ENCODE measurements around the gene GPAT2. TPM values are rescaled to one million over a fixed set of nuclear protein-coding genes. Genes with fewer than 3 reads are reported as not detected.
"Not testable (repeated sequence)": the region's sequence is repeated elsewhere in the genome, so short reads cannot be mapped to it uniquely, and the experiment has no call there.

Gene GPAT2
- total RNA-seq, result 2.0 TPM
- 1 to 10 TPM in 2 of 4 donors, under 1 TPM in 2; 0.64 to 4.6 (median 1.0) TPM for polyA plus RNA-seq

GRCh38 chr2:96034792-96035191 lies at the start of gene GPAT2:
Gene GPAT2 (minus strand): TSS chr2:96034916. CDS start chr2:96032359, 2,557 bp downstream.
- H3K9me3 ChIP-seq (ENCODE audit: control insufficient read depth in 2 of 2, low read length in 2 of 2); H3K36me3 Mint-ChIP-seq; H3K27ac ChIP-seq (ENCODE audit: insufficient read depth, low read length, poor library complexity, severe bottlenecking); H3K4me3 Mint-ChIP-seq; H3K9me3 Mint-ChIP-seq; H3K4me1 Mint-ChIP-seq; H3K36me3 ChIP-seq (ENCODE audit: control insufficient read depth, insufficient read depth, low read length); H3K4me1 ChIP-seq (ENCODE audit: control insufficient read depth, insufficient read depth, low read length, poor library complexity, severe bottlenecking); H3K27ac Mint-ChIP-seq; H3K27me3 Mint-ChIP-seq; H3K4me3 ChIP-seq (ENCODE audit: low read depth, low read length); DNase-seq; H3K27me3 ChIP-seq (ENCODE audit: control insufficient read depth, insufficient read depth, low read length): not testable (repeated sequence)
- peak in 1 of 2 donors; percentile 15 for ATAC-seq (ENCODE audit: low read depth in 2 of 2)

DNA sequence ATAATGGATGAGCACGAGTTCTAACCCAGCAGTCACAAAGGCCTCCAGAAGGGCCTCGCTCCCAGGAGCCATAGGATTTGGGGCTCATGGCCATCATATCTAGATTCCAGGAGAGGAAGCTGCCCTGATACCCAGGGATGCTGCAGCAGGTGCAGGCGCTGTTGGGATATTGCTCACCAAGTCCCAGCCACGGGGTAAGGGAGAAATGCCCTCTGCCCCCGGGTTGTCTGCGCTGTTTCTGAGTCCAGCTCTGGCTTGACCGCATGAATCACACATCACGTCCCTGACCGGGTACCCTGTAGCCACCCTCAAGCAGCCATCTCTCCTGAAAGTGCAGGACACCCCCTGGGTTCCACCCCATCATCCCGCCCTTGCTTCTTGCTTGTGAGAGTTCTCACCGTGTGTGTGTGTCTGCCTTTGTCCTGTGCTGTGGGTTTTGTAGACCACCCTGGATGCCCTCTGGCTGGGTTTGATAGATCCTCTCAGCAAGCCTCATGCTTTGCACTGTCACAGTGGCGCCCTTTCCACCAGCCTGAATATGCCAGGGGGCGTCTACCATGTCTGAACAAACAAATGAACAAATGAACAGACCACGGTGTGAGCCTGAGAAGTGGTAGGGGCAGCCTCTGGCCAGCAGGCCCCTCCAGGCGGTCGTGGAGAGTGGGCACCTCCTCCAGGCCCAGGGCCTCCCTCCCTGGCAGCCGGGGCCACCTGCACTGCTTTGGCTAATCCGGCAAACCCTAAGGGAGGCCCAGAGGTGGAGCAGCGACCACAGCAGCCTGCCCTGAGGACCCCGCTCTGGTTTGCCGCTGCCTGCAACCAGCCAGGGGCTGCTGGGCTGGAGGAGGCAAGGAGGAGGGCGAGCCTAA lies 49.5 kb upstream of the GPAT2 start:
- Mint-ChIP-seq H3K9me3 (peaks cover 0 to 8% (median 2%) of the 10 kb centered on the region in 7 donors), H3K4me1 (peaks cover 0 to 3% (median 0%) of the 10 kb centered on the region in 4 donors), H3K4me3 (no peak overlapping the region), H3K27me3 (peaks cover 9% of the 10 kb centered on the region), H3K27ac (no peak overlapping the region), H3K36me3 (no peaks in the 10 kb centered on the region)
- H3K36me3 ChIP-seq (ENCODE audit: control insufficient read depth, insufficient read depth, low read length), result no peaks in the 10 kb centered on the region
- H3K4me1 ChIP-seq (ENCODE audit: control insufficient read depth, insufficient read depth, low read length, poor library complexity, severe bottlenecking), result no peaks in the 10 kb centered on the region
- ATAC-seq (ENCODE audit: low read depth in 2 of 2) (no peak), DNase-seq (no peak)
- no peaks in the 10 kb centered on the region for H3K9me3 ChIP-seq (ENCODE audit: control insufficient read depth in 2 of 2, low read length in 2 of 2)
- no peak overlapping the region for H3K27ac ChIP-seq (ENCODE audit: insufficient read depth, low read length, poor library complexity, severe bottlenecking)
- no peak overlapping the region for H3K4me3 ChIP-seq (ENCODE audit: low read depth, low read length)
- peaks cover 13% of the 10 kb centered on the region for H3K27me3 ChIP-seq (ENCODE audit: control insufficient read depth, insufficient read depth, low read length)

DNA sequence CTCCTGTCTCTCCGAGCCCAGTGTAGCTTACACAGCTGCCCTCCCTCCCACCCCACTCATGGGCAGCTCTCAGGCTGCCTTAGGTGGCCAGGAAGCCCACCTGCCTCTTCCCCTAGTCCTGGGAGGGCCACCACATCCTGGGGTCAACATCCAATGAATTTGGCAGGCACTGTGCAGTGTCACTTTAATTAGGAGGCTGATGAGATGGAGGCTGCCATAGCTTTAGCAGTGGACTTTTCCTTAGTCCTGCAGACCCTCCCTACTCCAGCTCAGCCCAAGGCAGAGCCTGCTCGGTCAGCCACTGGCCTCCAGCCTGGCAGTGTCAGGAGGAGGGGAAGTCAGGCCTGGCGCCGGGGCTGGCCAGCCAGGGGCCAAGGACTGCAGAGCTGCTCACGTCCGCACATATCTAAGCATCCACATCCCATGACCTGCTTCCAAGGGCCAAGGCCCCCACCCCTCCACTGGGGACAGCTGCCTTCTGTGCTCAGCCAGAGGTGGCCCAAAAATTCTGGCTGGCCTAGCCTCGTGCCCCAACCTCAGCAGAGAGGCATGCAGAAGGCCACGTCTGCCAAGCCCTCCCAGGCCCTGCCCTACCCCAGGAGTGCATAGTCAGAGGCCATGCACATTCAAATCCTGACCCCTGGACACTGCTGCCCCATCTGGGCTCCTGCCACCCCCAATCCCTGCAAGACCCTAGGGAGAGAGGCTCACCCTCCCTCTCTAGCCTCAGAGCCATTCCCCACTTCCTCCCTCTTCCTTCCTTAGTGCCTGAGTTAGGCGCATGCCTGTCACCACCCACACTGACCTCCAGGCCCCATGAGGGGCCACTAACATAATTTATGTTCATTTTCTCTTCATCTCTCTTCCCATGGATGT lies 48.6 kb upstream of the GPAT2 start:
- Histone ChIP-seq H3K4me1 (ENCODE audit: control insufficient read depth, insufficient read depth, low read length, poor library complexity, severe bottlenecking) (no peaks in the 10 kb centered on the region), H3K27ac (ENCODE audit: insufficient read depth, low read length, poor library complexity, severe bottlenecking) (no peak overlapping the region), H3K27me3 (ENCODE audit: control insufficient read depth, insufficient read depth, low read length) (peaks cover 13% of the 10 kb centered on the region), H3K36me3 (ENCODE audit: control insufficient read depth, insufficient read depth, low read length) (no peaks in the 10 kb centered on the region), H3K9me3 (ENCODE audit: control insufficient read depth in 2 of 2, low read length in 2 of 2) (no peaks in the 10 kb centered on the region), H3K4me3 (ENCODE audit: low read depth, low read length) (no peak overlapping the region)
- H3K27ac Mint-ChIP-seq, result peak overlapping the region in 1 of 3 donors; percentile 12
- no peak for DNase-seq
- no peaks in the 10 kb centered on the region for H3K36me3 Mint-ChIP-seq
- no peak for ATAC-seq (ENCODE audit: low read depth in 2 of 2)
- no peak overlapping the region for H3K4me3 Mint-ChIP-seq
- peaks cover 0 to 8% (median 2%) of the 10 kb centered on the region in 7 donors for H3K9me3 Mint-ChIP-seq
- peaks cover 9% of the 10 kb centered on the region for H3K27me3 Mint-ChIP-seq
- peaks cover 0 to 3% (median 0%) of the 10 kb centered on the region in 4 donors for H3K4me1 Mint-ChIP-seq

DNA sequence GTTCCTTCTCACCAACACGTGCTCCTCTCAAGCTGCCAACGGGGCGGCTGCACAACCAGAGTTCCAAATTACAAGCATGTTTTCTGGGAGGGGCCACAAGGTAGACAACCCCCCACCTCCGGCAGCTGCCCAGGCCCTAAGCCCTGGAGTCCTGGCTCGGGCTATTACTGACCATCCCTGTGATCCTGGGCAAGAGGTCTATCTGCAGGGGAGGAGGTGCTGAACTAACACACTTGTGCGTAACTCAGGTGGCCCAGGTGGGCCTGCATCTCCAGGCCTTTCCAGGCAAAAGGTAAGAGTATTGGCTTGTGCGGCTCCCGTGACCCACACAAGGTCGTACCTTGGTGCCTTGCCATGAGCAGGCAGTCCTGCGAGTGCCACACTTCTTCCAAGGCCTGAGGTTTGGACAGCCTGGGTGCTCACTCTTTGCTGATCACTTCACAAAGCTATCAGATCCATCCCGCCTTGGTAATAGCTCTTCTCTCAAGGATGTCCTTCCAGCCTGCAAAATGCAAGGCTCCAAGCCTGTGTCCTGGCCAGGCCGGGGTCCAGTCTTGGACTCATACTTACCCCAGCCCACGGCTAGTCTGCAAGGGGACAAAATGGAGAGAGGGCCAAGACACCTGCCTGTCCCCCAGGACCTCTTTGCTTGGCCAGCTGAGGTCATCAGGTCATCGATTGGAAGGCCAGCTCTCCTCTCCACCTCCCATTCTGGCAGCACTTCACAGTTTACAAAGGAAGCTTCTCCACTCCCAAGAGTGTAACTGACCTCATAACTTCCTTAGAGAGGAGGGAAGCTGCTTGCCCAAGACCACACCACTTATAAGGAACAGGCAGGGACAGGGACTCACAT lies 47.7 kb upstream of the GPAT2 start:
- no peaks in the 10 kb centered on the region for H3K36me3 Mint-ChIP-seq
- H3K36me3 ChIP-seq (ENCODE audit: control insufficient read depth, insufficient read depth, low read length), result no peaks in the 10 kb centered on the region
- peaks cover 0 to 8% (median 2%) of the 10 kb centered on the region in 7 donors for H3K9me3 Mint-ChIP-seq
- H3K27ac Mint-ChIP-seq, result no peak overlapping the region
- H3K9me3 ChIP-seq (ENCODE audit: control insufficient read depth in 2 of 2, low read length in 2 of 2), result no peaks in the 10 kb centered on the region
- DNase-seq (no peak), ATAC-seq (ENCODE audit: low read depth in 2 of 2) (no peak)
- H3K4me1 ChIP-seq (ENCODE audit: control insufficient read depth, insufficient read depth, low read length, poor library complexity, severe bottlenecking), result no peaks in the 10 kb centered on the region
- H3K27me3 ChIP-seq (ENCODE audit: control insufficient read depth, insufficient read depth, low read length), result peaks cover 13% of the 10 kb centered on the region
- no peak overlapping the region for H3K27ac ChIP-seq (ENCODE audit: insufficient read depth, low read length, poor library complexity, severe bottlenecking)
- no peak overlapping the region for H3K4me3 Mint-ChIP-seq
- H3K4me3 ChIP-seq (ENCODE audit: low read depth, low read length), result no peak overlapping the region
- peaks cover 9% of the 10 kb centered on the region for H3K27me3 Mint-ChIP-seq
- H3K4me1 Mint-ChIP-seq, result peaks cover 0 to 3% (median 0%) of the 10 kb centered on the region in 4 donors

GRCh38 chr2:96081042-96081441 lies 46.3 kb upstream of the GPAT2 start:
- no peak for ATAC-seq (ENCODE audit: low read depth in 2 of 2)
- Mint-ChIP-seq H3K9me3 (peaks cover 0 to 9% (median 3%) of the 10 kb centered on the region in 7 donors), H3K27ac (no peak overlapping the region), H3K4me1 (no peaks in the 10 kb centered on the region), H3K36me3 (peaks cover under 1% of the 10 kb centered on the region), H3K27me3 (peaks cover 12% of the 10 kb centered on the region), H3K4me3 (no peak overlapping the region)
- Histone ChIP-seq H3K27ac (ENCODE audit: insufficient read depth, low read length, poor library complexity, severe bottlenecking) (no peak overlapping the region), H3K4me3 (ENCODE audit: low read depth, low read length) (no peak overlapping the region), H3K4me1 (ENCODE audit: control insufficient read depth, insufficient read depth, low read length, poor library complexity, severe bottlenecking) (no peaks in the 10 kb centered on the region), H3K27me3 (ENCODE audit: control insufficient read depth, insufficient read depth, low read length) (peaks cover 13% of the 10 kb centered on the region), H3K9me3 (ENCODE audit: control insufficient read depth in 2 of 2, low read length in 2 of 2) (no peaks in the 10 kb centered on the region), H3K36me3 (ENCODE audit: control insufficient read depth, insufficient read depth, low read length) (no peaks in the 10 kb centered on the region)
- DNase-seq, result no peak

GRCh38 chr2:96075199-96075771 lies 40.6 kb upstream of the GPAT2 start:
- H3K27me3 Mint-ChIP-seq, result peaks cover 18% of the 10 kb centered on the region
- ATAC-seq (ENCODE audit: low read depth in 2 of 2), result no peak

DNA sequence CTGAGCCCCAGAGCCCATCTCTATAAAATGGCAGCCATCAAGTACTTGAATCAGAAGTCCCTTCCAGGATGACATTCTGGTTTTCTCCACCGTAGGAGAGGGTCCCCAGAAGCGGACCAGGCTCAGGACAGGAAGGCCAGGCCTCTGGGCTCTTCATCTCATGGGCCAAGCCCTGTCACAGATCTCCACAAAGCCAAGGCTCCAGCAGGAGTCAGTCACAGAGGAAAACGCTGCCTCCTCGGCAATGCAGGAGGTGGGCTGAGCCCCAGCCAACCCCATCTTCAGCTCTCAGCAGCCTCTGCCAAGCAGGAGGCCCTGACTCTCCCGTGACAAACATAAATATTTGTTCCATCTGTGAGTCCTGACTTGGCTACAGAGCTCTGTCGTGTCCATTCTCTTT lies 39.4 kb upstream of the GPAT2 start:
- peaks cover 3% of the 10 kb centered on the region for H3K27me3 ChIP-seq (ENCODE audit: control insufficient read depth, insufficient read depth, low read length)
- no peak for DNase-seq
- no peak overlapping the region for H3K4me3 ChIP-seq (ENCODE audit: low read depth, low read length)
- Mint-ChIP-seq H3K27me3 (peaks cover 13% of the 10 kb centered on the region), H3K4me3 (no peak overlapping the region), H3K9me3 (peaks cover 0 to 14% (median 4%) of the 10 kb centered on the region in 7 donors), H3K27ac (no peak overlapping the region), H3K36me3 (peaks cover 5% of the 10 kb centered on the region), H3K4me1 (no peaks in the 10 kb centered on the region)
- H3K9me3 ChIP-seq (ENCODE audit: control insufficient read depth in 2 of 2, low read length in 2 of 2), result no peaks in the 10 kb centered on the region
- H3K27ac ChIP-seq (ENCODE audit: insufficient read depth, low read length, poor library complexity, severe bottlenecking), result no peak overlapping the region
- H3K36me3 ChIP-seq (ENCODE audit: control insufficient read depth, insufficient read depth, low read length), result no peaks in the 10 kb centered on the region
- ATAC-seq (ENCODE audit: low read depth in 2 of 2), result no peak
- no peaks in the 10 kb centered on the region for H3K4me1 ChIP-seq (ENCODE audit: control insufficient read depth, insufficient read depth, low read length, poor library complexity, severe bottlenecking)

More at GRCh38 chr2:96075199-96075771, 40.6 kb upstream of the GPAT2 start:
- Histone ChIP-seq H3K36me3 (ENCODE audit: control insufficient read depth, insufficient read depth, low read length) (no peaks in the 10 kb centered on the region), H3K4me1 (ENCODE audit: control insufficient read depth, insufficient read depth, low read length, poor library complexity, severe bottlenecking) (no peaks in the 10 kb centered on the region), H3K27me3 (ENCODE audit: control insufficient read depth, insufficient read depth, low read length) (peaks cover 6% of the 10 kb centered on the region), H3K9me3 (ENCODE audit: control insufficient read depth in 2 of 2, low read length in 2 of 2) (no peaks in the 10 kb centered on the region), H3K27ac (ENCODE audit: insufficient read depth, low read length, poor library complexity, severe bottlenecking) (no peak overlapping the region), H3K4me3 (ENCODE audit: low read depth, low read length) (no peak overlapping the region)
- Mint-ChIP-seq H3K27ac (no peak overlapping the region), H3K36me3 (peaks cover 5% of the 10 kb centered on the region), H3K4me1 (no peaks in the 10 kb centered on the region), H3K4me3 (no peak overlapping the region), H3K9me3 (peaks cover 0 to 14% (median 4%) of the 10 kb centered on the region in 7 donors)
- DNase-seq, result no peak
